Spleen (tissue), 11 donors: Measurements from ENCODE around the gene MLLT10. TPM values are rescaled to one million over a fixed set of nuclear protein-coding genes. Genes with fewer than 3 reads are reported as not detected.
"Not testable (repeated sequence)": the region's sequence is repeated elsewhere in the genome, so short reads cannot be mapped to it uniquely, and the experiment has no call there.

Experiments
- DNase-seq: peaks from one replicate; pipeline ENCODE4 v3.0.0-alpha.2; 2020
- H3K27ac ChIP-seq, 8 donors: fragments of 200-600 bp; sonication (generic) in 7 of 8; 1 replicate in 4 of 8; 2 replicates in 4 of 8; pipeline versions ENCODE4 v1.5.0 to v1.8.0; 2016 to 2021; ENCODE audit warnings: inconsistent platforms in 4 of 8, mild to moderate bottlenecking in 4 of 8, moderate library complexity in 1 of 8
- H3K27me3 ChIP-seq, 7 donors: fragments of 200-600 bp; sonication (generic) in 6 of 7; replicated peaks in 1 of 7; 1 replicate in 4 of 7; 2 replicates in 3 of 7; pipeline versions ENCODE4 v1.5.0 to v1.8.0; 2016 to 2021; ENCODE audit warnings: inconsistent platforms in 3 of 7, mild to moderate bottlenecking in 1 of 7
- H3K36me3 ChIP-seq, 6 donors: fragments of 200-600 bp; sonication (generic) in 5 of 6; 1 replicate in 4 of 6; 2 replicates in 2 of 6; pipeline versions ENCODE4 v1.5.0 to v1.8.0; 2016 to 2021; ENCODE audit warnings: inconsistent platforms in 2 of 6
- H3K4me1 ChIP-seq, 6 donors: fragments of 200-600 bp; sonication (generic) in 5 of 6; 1 replicate in 3 of 6; 2 replicates in 3 of 6; pipeline versions ENCODE4 v1.5.0 to v1.8.0; 2016 to 2021; ENCODE audit warnings: inconsistent platforms in 3 of 6
- H3K4me3 ChIP-seq, 8 donors: fragments of 200-600 bp; sonication (generic) in 7 of 8; 1 replicate in 4 of 8; 2 replicates in 4 of 8; pipeline versions ENCODE4 v1.5.0 to v1.8.0; 2016 to 2021; ENCODE audit warnings: inconsistent platforms in 4 of 8, mild to moderate bottlenecking in 4 of 8, moderate library complexity in 2 of 8
- H3K9me3 ChIP-seq, 8 donors: fragments of 200-600 bp; sonication (generic) in 7 of 8; 1 replicate in 4 of 8; 2 replicates in 4 of 8; pipeline versions ENCODE4 v1.5.0 to v1.8.0; 2016 to 2021; ENCODE audit warnings: inconsistent platforms in 4 of 8
- POLR2A ChIP-seq, 3 donors: fragments of 450-650 bp; IDR thresholded peaks; one replicate each; pipeline ENCODE4 v1.5.1; 2017; ENCODE audit warnings: antibody characterized with exemption in 3 of 3, mild to moderate bottlenecking in 1 of 3
- POLR2AphosphoS5 ChIP-seq, 3 donors: sonication (generic); formaldehyde crosslinking; IDR thresholded peaks; one replicate each; pipeline ENCODE4 v1.5.1; 2017; ENCODE audit warnings: antibody characterized with exemption in 3 of 3
- WGBS, 5 donors: extraction: QIAGEN DNeasy Blood & Tissue Kit in 3 of 5; methylation state at CpG; one replicate each; pipeline versions ENCODE4 v1.1.5 to v1.1.7; 2013 to 2018; 5-methylcytosine and 5-hydroxymethylcytosine counted together
- intact Hi-C: fragments of 100-400 bp; cut with DNase I; formaldehyde crosslinking; loops from one replicate; pipeline ENCODE4 v1.15.0; 2023; ENCODE audit warnings: low total_unique reads
- polyA plus RNA-seq, 3 donors: library from polyadenylated mRNA; stranded (reverse); fragments of 200-250 nt; gene quantifications; one replicate each; pipeline ENCODE4 v1.2.1, GENCODE V29; 2013
- total RNA-seq, 7 donors: library from RNA; depleted of rRNA in 3 of 7; stranded (reverse); fragments of >200 nt in 3 of 7; fragmentation: NEBNext Ultra II Directional in 4 of 7; extraction: Animal tissue kit (Norgen Biotek cat#: 25700) in 4 of 7; gene quantifications; one replicate each; pipeline versions ENCODE4 v1.1.0 to v1.2.1, GENCODE V29; 2016 to 2021
- TF ChIP-seq, protein P1 (sequence below), 11 experiments: fragments of 200-600 bp in 7 of 11; fragments of 450-650 bp in 4 of 11; sonication (generic) in 4 of 11; IDR thresholded peaks in 8 of 11; conservative IDR thresholded peaks in 3 of 11; 1 replicate in 7 of 11; 2 replicates in 4 of 11; pipeline versions ENCODE4 v1.4.0 to v1.8.0; 2016 to 2021; ENCODE audit warnings: antibody characterized with exemption in 11 of 11, inconsistent platforms in 4 of 11, mild to moderate bottlenecking in 1 of 11
- donor health status: healthy with polysubstance abuse.
- donor health status: DM: no; HTN: no; CAD: no; lungs with moderate emphysema.
- donor health status: DM: no; HTN: no; CAD: no.
- donor health status: Bipolar disorder and iron deficiency.
- donor health status: healthy.
- donor health status: DM: no; HTN: no; CAD: no.
- donor health status: DM: yes; HTN: yes; CAD: no.

The MLLT10 gene
- total and polyA plus RNA-seq, 10 donors, result 9.5 to 58.1 (median 43.0) TPM

DNA sequence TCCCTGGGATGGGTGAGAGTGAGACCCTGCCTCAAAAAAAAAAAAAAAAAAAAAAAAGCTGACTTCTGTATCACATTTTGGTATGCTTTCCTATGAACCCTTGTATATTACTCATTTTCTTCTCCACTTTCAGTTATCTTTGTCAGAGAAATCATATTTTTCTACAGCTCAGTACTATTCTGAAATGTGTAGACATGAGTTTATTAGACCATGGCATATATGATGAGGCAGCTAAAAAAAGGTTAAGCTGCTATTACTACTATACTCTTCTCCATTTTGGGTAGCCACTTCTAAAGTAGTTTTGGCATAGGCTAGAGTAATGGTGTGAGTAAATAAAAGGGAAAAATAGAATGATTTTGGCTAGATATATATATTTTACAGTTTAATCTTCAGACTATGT is 53.4 kb downstream of the MLLT10 start:
- H3K27me3 ChIP-seq, result no peaks in the 10 kb centered on the region
- H3K9me3 ChIP-seq, result no peaks in the 10 kb centered on the region
- H3K4me3 ChIP-seq, result no peak overlapping the region
- H3K27ac ChIP-seq, result no peak overlapping the region
- no peak for TF ChIP-seq POLR2AphosphoS5 (IDR thresholded peaks at IDR 0.05)
- TF ChIP-seq POLR2A (IDR thresholded peaks at IDR 0.05), result no peak
- TF ChIP-seq, protein P1, sequence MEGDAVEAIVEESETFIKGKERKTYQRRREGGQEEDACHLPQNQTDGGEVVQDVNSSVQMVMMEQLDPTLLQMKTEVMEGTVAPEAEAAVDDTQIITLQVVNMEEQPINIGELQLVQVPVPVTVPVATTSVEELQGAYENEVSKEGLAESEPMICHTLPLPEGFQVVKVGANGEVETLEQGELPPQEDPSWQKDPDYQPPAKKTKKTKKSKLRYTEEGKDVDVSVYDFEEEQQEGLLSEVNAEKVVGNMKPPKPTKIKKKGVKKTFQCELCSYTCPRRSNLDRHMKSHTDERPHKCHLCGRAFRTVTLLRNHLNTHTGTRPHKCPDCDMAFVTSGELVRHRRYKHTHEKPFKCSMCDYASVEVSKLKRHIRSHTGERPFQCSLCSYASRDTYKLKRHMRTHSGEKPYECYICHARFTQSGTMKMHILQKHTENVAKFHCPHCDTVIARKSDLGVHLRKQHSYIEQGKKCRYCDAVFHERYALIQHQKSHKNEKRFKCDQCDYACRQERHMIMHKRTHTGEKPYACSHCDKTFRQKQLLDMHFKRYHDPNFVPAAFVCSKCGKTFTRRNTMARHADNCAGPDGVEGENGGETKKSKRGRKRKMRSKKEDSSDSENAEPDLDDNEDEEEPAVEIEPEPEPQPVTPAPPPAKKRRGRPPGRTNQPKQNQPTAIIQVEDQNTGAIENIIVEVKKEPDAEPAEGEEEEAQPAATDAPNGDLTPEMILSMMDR (IDR thresholded peaks at IDR 0.05 in 8 of 11, conservative IDR thresholded peaks at IDR 0.05 in 3 of 11), result no peak
- intact Hi-C loops, result no loop called here
- DNase-seq, result no peak
- H3K4me1 ChIP-seq, result peaks cover 0 to 8% (median 0%) of the 10 kb centered on the region in 6 donors
- H3K36me3 ChIP-seq, result peaks cover 0 to 80% (median 3%) of the 10 kb centered on the region in 6 donors

DNA sequence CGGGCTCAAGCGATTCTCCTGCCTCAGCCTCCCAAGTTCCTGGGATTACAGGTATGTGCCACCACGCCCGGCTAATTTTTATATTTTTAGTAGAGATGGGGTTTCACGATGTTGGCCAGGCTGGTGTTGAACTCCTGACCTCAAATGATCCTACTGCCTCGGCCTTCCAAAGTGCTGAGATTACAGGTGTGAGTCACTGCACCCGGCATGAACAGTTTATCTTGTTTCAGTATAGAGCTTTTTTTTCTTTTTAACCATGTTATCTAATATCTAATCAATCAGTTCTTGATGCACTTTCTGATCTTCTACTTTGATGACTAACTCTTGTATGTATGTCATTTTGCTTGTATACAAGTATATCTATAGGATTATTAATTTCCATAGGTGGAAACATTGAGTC is 54.1 kb downstream of the MLLT10 start:
- WGBS, 5 donors, result 89 to 97% (median 93%) methylated on average over 7 of the region's 7 CpGs
- H3K4me3 ChIP-seq, intact Hi-C loops, H3K27ac ChIP-seq, H3K27me3 ChIP-seq, DNase-seq, H3K9me3 ChIP-seq, H3K4me1 ChIP-seq: not testable (repeated sequence)
- peaks cover 0 to 81% (median 3%) of the 10 kb centered on the region in 6 donors for H3K36me3 ChIP-seq

DNA sequence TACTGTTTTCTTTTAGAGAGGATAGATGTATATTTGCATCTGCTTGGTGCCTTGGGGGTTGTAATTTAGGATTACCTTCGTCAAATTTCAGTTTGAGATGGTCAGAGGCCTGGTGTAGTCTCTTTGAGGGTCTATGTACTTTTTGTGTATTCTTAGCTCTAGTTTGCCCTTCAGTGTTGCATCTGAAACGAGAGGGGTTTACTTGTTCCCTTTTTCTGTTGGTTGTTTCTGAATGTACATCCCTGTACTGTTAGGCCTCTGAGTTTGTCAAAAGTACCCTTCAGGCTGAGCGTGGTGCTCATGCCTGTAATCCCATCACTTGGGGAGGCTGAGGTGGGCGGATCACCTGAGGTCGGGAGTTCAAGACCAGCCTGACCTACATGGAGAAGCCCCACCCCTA is 60.0 kb downstream of the MLLT10 start:
- Histone ChIP-seq H3K27me3 (no peaks in the 10 kb centered on the region), H3K9me3 (no peaks in the 10 kb centered on the region), H3K36me3 (peaks cover 0 to 46% (median 2%) of the 10 kb centered on the region in 6 donors), H3K27ac (no peak overlapping the region), H3K4me1 (no peaks in the 10 kb centered on the region), H3K4me3 (no peak overlapping the region)
- intact Hi-C loops, result no loop called here
- WGBS, 5 donors, result 82 to 89% (median 86%) methylated on average over 5 of the region's 5 CpGs
- DNase-seq, result no peak
- TF ChIP-seq, protein P1 (IDR thresholded peaks at IDR 0.05 in 8 of 11, conservative IDR thresholded peaks at IDR 0.05 in 3 of 11), result no peak
- TF ChIP-seq POLR2A (IDR thresholded peaks at IDR 0.05) (no peak), POLR2AphosphoS5 (IDR thresholded peaks at IDR 0.05) (no peak)

DNA sequence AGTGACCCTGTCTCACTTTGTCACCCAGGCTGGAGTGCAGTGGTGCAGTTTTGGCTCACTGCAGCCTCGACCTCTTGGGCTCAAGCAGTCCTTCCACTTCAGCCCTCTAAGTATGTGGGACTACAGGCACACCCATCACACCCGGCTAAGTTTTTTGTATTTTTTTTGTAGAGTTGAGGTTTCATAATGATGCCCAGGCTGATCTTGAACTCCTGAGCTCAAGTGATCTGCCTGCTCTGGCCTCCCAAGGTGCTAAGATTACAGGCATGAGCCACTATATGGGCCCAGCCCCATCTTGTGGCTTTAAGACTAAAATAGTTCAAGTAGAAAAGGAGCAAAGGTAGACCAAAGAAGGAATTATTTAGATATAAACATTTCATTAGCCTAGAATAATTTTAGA is 65.5 kb downstream of the MLLT10 start:
- H3K4me3 ChIP-seq, result no peak overlapping the region
- H3K27ac ChIP-seq, result no peak overlapping the region
- no peak for DNase-seq
- H3K27me3 ChIP-seq, result no peaks in the 10 kb centered on the region
- intact Hi-C loops, result no loop called here
- H3K9me3 ChIP-seq, result no peaks in the 10 kb centered on the region
- H3K36me3 ChIP-seq, result peaks cover 0 to 14% (median 3%) of the 10 kb centered on the region in 6 donors
- peaks cover 0 to 13% (median 0%) of the 10 kb centered on the region in 6 donors for H3K4me1 ChIP-seq
- 68 to 83% (median 72%) methylated on average over 2 of the region's 2 CpGs for WGBS, 5 donors
- no peak for TF ChIP-seq POLR2A (IDR thresholded peaks at IDR 0.05)
- no peak for TF ChIP-seq POLR2AphosphoS5 (IDR thresholded peaks at IDR 0.05)
- TF ChIP-seq, protein P1 (IDR thresholded peaks at IDR 0.05 in 8 of 11, conservative IDR thresholded peaks at IDR 0.05 in 3 of 11), result no peak
